ENCODE data around the gene TDRD10.

- no peak for TF ChIP-seq POLR2A (IDR thresholded peaks at IDR 0.05)
- TF ChIP-seq, protein P1, sequence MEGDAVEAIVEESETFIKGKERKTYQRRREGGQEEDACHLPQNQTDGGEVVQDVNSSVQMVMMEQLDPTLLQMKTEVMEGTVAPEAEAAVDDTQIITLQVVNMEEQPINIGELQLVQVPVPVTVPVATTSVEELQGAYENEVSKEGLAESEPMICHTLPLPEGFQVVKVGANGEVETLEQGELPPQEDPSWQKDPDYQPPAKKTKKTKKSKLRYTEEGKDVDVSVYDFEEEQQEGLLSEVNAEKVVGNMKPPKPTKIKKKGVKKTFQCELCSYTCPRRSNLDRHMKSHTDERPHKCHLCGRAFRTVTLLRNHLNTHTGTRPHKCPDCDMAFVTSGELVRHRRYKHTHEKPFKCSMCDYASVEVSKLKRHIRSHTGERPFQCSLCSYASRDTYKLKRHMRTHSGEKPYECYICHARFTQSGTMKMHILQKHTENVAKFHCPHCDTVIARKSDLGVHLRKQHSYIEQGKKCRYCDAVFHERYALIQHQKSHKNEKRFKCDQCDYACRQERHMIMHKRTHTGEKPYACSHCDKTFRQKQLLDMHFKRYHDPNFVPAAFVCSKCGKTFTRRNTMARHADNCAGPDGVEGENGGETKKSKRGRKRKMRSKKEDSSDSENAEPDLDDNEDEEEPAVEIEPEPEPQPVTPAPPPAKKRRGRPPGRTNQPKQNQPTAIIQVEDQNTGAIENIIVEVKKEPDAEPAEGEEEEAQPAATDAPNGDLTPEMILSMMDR (IDR thresholded peaks at IDR 0.05 in 4 of 5, conservative IDR thresholded peaks at IDR 0.05 in 1 of 5) = no peak
These were observed 48.6 kb downstream of the TDRD10 start for GRCh38 chr1:154550657-154551056.

All from gastrocnemius medialis (tissue), 4 donors.